Activated T-cell treated with anti-CD3 and anti-CD28 coated beads, Interleukin-2, amount 50 U/mL, for 72 hours (primary cell): Measurements from ENCODE around the gene ZC3H12C. TPM values are rescaled to one million over a fixed set of nuclear protein-coding genes. Genes with fewer than 3 reads are reported as not detected.
A peak's percentile ranks its signal among the peaks of the same experiment; 100 is the strongest.

Source experiments
- ATAC-seq, 2 donors: fragments of 150-1000 bp; cut with Tn5 transposase; replicated peaks in 1 of 2; 2 replicates each; pipeline ENCODE4 v1.10.0; 2021; ENCODE audit warnings: moderate library complexity in 2 of 2, mild to moderate bottlenecking in 1 of 2
- DNase-seq, 2 donors: peaks; one replicate each; pipeline ENCODE4 v3.0.0; 2021 to 2022; ENCODE audit warnings: mixed read lengths in 1 of 2
- H3K27ac Mint-ChIP-seq: one replicate; pipeline ENCODE4 v1.8.0; 2022; ENCODE audit warnings: mild to moderate bottlenecking, moderate library complexity, mixed read lengths
- H3K27me3 Mint-ChIP-seq: one replicate; pipeline ENCODE4 v1.8.0; 2022; ENCODE audit warnings: low read depth, mixed read lengths
- H3K36me3 Mint-ChIP-seq, 2 donors: one replicate each; pipeline ENCODE4 v1.8.0; 2022; ENCODE audit warnings: mixed read lengths in 2 of 2, mild to moderate bottlenecking in 1 of 2; ENCODE audit not compliant: insufficient read depth in 2 of 2
- H3K4me1 Mint-ChIP-seq: one replicate; pipeline ENCODE4 v1.8.0; 2022; ENCODE audit warnings: low read depth, mixed read lengths
- H3K4me3 Mint-ChIP-seq, 2 donors: one replicate each; pipeline ENCODE4 v1.8.0; 2022; ENCODE audit warnings: mild to moderate bottlenecking in 2 of 2, mixed read lengths in 2 of 2, moderate library complexity in 2 of 2
- H3K9me3 Mint-ChIP-seq, 2 donors: one replicate each; pipeline ENCODE4 v1.8.0; 2022; ENCODE audit warnings: mixed read lengths in 2 of 2
- total RNA-seq, 2 donors: library from RNA; stranded (reverse); gene quantifications; one replicate each; pipeline ENCODE4 v1.2.3, GENCODE V29; 2022

The ZC3H12C gene
- total RNA-seq, 2 donors from 2014 or later, result 2.5 to 6.6 TPM

DNA sequence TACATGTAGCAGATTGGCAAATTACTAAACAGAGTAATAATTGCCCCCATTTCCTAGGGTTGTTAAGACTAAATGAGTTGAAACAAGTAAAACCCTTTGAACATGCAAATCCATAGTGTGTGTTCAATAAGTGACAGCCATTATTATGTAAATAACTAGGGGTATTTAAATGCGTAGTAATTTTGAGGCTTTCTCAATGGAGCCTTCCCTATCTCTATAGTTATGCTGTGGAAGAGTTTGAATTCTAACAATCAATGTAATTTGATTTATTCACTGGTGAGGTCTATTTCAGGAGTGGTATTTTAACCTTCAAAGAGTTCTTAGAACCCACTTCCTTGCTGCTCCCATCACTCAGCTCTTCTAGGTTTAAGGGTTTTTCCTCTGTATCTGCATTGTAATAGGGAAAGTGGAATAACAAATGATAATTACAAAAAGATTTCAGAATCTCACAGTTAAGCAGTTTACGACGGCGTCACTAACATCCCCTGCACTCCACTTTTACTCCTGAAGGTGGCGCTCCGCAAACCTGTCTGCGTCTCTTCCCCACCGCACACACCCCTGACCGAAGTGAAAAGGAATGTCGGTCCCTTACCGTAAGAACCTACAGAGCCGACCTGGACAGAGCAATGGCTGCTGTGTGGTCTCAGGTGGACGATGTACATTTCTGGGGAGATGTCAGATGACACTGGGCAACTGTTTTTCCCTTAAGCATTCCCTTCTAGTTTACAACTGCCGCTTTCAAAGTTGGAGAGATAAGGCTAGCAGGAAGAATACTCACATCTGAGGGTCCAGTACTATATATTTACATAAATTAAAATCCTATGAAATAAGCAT, 80.8 kb downstream of the ZC3H12C start:
- Mint-ChIP-seq H3K27ac (no peak overlapping the region), H3K4me3 (peak overlapping the region; percentile 27 to 67), H3K27me3 (peaks cover 14% of the 10 kb centered on the region), H3K36me3 (no peaks in the 10 kb centered on the region), H3K4me1 (peaks cover 8% of the 10 kb centered on the region), H3K9me3 (no peaks in the 10 kb centered on the region)
- peak; percentile 64 to 70 for ATAC-seq
- DNase-seq, result peak; percentile 65 to 68

DNA sequence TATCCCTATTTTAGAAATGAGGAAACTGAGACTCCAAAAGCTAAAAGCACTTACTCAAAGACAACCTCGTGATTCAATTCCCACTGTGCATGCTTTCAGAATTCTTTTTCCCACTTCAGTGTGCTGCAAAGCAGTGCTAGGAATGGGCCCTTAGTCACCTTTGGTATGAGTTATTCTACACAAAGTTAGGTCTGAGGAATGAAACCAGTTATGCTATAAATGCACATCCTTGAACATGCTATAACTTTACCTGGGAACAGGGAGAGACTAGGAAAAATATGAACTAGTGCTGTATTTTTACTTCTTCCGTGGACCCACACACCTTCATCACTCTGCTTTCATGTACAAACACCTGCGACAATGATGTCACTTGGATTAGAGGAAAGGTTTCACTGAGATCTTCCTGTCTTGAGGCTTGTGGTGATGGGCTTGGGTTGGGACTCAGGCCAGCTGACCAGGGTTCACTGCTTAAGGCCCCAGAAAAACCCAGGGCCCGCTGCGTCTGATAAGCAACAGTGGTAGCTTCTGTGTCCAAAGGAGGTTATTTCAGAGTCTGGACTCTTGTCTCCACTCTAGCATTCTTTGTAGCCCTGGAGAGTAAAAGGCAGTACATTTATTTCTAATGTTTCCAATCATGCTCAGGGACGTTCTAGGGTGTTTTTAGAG, 81.6 kb downstream of the ZC3H12C start:
- Mint-ChIP-seq H3K27me3 (peaks cover 14% of the 10 kb centered on the region), H3K4me3 (no peak overlapping the region), H3K27ac (no peak overlapping the region), H3K36me3 (no peaks in the 10 kb centered on the region), H3K9me3 (no peaks in the 10 kb centered on the region), H3K4me1 (peaks cover 8% of the 10 kb centered on the region)
- no peak for ATAC-seq
- no peak for DNase-seq

- Mint-ChIP-seq H3K36me3 (no peaks in the 10 kb centered on the region), H3K27me3 (peaks cover 14% of the 10 kb centered on the region), H3K9me3 (no peaks in the 10 kb centered on the region), H3K4me1 (peaks cover 8% of the 10 kb centered on the region), H3K4me3 (no peak overlapping the region), H3K27ac (no peak overlapping the region)
- ATAC-seq, result no peak
- no peak for DNase-seq
These were observed 83.3 kb downstream of the ZC3H12C start for GRCh38 chr11:110176366-110177085.

DNA sequence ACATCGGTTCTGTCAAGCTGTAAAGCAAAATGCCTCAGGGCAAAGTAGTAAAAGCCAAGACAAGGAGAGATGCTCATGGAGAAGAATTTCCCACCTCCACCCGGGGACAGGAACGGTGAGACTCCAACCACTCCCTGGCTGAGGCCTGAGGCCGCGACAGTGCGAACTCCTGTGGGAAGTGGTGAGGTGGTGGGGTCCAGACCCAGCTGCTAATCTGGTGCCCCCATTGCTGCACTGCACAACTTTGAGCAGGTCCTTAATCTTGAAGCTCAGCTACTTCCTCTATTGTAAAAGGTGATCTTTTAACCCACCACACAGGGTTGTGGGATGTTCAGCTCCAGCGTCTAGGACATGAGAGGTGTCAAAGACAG, 83.9 kb downstream of the ZC3H12C start:
- Mint-ChIP-seq H3K9me3 (no peaks in the 10 kb centered on the region), H3K36me3 (no peaks in the 10 kb centered on the region), H3K27me3 (peaks cover 14% of the 10 kb centered on the region), H3K4me1 (peaks cover 8% of the 10 kb centered on the region), H3K27ac (no peak overlapping the region), H3K4me3 (no peak overlapping the region)
- ATAC-seq (no peak), DNase-seq (no peak)

DNA sequence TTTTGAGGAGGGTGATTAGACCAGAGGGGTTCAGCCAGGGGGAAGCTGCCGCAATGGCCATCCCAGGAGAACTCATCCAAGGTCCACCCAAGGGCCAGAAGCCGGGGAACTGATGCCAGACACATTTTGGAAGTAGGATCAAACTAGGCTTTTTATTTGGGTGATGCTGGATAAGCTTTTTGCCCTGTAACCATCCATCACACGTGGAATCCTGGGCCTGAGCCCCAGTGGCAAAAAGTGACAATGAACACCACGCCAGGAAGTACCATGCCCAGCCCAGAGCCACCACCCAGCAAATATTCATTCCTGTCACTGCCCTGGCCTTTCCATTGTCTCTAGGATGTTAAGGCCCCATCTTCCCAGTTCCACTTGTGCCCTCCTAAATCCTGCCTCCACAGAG, 85.9 kb downstream of the ZC3H12C start:
- DNase-seq (no peak), ATAC-seq (no peak)
- Mint-ChIP-seq H3K27ac (no peak overlapping the region), H3K4me3 (no peak overlapping the region), H3K4me1 (peaks cover 3% of the 10 kb centered on the region), H3K27me3 (peaks cover 3% of the 10 kb centered on the region), H3K9me3 (no peaks in the 10 kb centered on the region), H3K36me3 (no peaks in the 10 kb centered on the region)

DNA sequence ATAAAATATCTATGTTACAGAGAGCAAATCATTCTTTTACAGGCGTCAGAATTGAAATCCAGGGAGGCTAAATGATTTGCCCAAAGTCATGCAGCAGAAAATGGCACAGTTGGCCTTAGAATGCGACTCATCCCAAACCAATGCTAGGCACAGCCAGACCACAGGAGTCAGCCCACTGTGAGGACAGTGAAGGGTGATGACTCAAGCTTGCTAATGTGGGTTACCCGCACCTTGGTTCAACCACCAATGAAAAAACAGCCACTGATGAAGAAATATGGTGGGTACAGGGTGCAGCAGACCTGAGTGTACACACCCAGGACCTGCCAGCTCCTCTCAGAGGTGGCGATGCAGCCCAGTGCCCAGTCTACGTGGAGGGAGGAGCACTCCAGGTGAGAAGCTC, 89.7 kb downstream of the ZC3H12C start:
- Mint-ChIP-seq H3K4me3 (no peak overlapping the region), H3K36me3 (no peaks in the 10 kb centered on the region), H3K4me1 (no peaks in the 10 kb centered on the region), H3K27me3 (no peaks in the 10 kb centered on the region), H3K9me3 (no peaks in the 10 kb centered on the region), H3K27ac (no peak overlapping the region)
- peak; percentile 48 to 72 for ATAC-seq
- peak in 1 of 2 donors; percentile 18 for DNase-seq

DNA sequence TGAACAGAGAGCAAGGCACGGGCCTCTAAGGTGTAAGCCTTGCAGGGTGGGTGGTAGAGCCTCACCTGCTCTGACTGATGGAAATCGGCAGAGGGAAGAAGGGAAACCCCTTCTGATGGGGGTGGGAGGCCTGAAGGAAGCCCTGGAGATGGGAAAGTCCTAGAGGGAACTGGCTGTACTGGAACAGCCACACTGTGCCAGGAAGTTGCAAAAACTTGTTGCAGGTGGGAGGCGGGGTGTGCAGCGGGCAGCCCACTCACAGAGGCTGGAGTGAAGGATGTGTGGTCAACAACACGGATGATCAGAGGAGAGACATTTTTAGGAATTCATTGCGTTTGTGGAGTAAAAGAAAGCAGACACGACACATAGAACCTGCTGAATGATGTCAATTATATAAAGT, 91.3 kb downstream of the ZC3H12C start:
- no peak for DNase-seq
- Mint-ChIP-seq H3K27ac (no peak overlapping the region), H3K36me3 (no peaks in the 10 kb centered on the region), H3K27me3 (no peaks in the 10 kb centered on the region), H3K4me3 (no peak overlapping the region), H3K4me1 (no peaks in the 10 kb centered on the region), H3K9me3 (no peaks in the 10 kb centered on the region)
- no peak for ATAC-seq

DNA sequence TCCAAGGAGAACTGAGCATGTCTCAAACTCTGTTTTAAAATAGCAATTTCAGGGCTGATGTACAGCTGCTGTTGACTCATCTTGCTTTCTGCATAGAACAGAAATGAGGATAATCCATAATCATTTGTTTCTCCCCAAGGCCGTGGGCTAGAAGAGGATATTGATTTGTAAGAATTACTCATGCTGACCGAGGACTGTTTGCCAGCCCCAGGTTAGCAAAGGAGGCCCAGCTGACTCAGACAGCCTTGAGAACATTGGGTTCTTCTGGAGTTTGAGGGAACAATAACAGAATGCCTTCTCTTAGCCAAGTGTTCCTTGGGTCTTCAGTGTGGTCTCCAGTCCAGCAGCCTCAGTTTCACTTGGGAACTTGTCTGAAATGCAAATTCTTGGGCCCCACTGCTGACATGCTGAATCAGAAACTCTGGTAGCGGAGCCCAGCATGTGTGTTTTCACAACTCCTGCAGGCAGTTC, 92.0 kb downstream of the ZC3H12C start:
- Mint-ChIP-seq H3K9me3 (no peaks in the 10 kb centered on the region), H3K27ac (no peak overlapping the region), H3K4me1 (no peaks in the 10 kb centered on the region), H3K36me3 (no peaks in the 10 kb centered on the region), H3K27me3 (no peaks in the 10 kb centered on the region), H3K4me3 (no peak overlapping the region)
- DNase-seq (no peak), ATAC-seq (no peak)

DNA sequence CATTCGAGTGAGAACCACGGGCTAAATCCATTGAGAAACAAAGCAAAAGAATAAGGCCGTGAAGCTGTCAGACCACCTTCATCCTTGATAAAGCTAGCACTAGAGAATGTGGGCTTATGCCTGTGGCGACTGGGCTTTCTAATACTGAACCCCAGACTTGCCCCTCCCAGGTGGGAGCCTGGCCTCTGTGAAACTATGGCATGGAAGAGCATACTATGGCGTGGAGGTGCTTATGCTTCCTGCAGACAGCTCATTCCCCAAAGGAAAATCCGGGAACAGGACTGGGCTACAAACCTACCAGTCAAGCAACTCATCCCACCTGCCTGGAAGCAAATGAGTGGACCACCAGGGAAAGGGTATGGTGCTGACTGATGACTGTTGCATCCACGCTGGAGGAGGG, 92.4 kb downstream of the ZC3H12C start:
- no peaks in the 10 kb centered on the region for H3K9me3 Mint-ChIP-seq
- ATAC-seq, result no peak
- H3K36me3 Mint-ChIP-seq, result no peaks in the 10 kb centered on the region
- H3K4me1 Mint-ChIP-seq, result no peaks in the 10 kb centered on the region
- no peak overlapping the region for H3K27ac Mint-ChIP-seq
- DNase-seq, result no peak
- H3K27me3 Mint-ChIP-seq, result peaks cover 4% of the 10 kb centered on the region
- no peak overlapping the region for H3K4me3 Mint-ChIP-seq

DNA sequence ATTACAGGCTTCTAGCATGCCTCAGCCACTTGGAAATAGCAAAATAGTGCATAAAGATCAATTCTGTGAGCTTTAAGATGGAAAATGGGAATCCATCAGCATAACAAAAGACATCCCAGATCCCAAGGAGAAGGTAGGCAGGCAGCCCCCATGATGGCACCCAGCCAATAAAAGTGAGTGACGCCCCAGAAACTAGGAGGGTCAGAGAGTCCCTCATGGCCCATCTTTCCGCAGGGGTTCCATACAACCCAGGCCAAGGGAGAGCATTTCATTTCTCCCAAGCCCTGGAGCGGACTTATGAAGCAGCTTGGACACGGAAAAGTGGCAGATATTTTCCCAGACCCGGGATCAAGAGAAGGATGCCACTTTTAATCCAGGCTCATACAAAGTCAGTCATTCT, 93.3 kb downstream of the ZC3H12C start:
- no peak overlapping the region for H3K27ac Mint-ChIP-seq
- no peaks in the 10 kb centered on the region for H3K36me3 Mint-ChIP-seq
- H3K4me1 Mint-ChIP-seq, result no peaks in the 10 kb centered on the region
- H3K4me3 Mint-ChIP-seq, result no peak overlapping the region
- DNase-seq (no peak), ATAC-seq (no peak)
- H3K27me3 Mint-ChIP-seq, result peaks cover 9% of the 10 kb centered on the region
- no peaks in the 10 kb centered on the region for H3K9me3 Mint-ChIP-seq

- ATAC-seq, result no peak
- DNase-seq, result no peak
- Mint-ChIP-seq H3K9me3 (no peaks in the 10 kb centered on the region), H3K4me1 (no peaks in the 10 kb centered on the region), H3K4me3 (no peak overlapping the region), H3K27me3 (peaks cover 9% of the 10 kb centered on the region), H3K27ac (no peak overlapping the region), H3K36me3 (no peaks in the 10 kb centered on the region)
These were observed 93.7 kb downstream of the ZC3H12C start for GRCh38 chr11:110186867-110187266.

DNA sequence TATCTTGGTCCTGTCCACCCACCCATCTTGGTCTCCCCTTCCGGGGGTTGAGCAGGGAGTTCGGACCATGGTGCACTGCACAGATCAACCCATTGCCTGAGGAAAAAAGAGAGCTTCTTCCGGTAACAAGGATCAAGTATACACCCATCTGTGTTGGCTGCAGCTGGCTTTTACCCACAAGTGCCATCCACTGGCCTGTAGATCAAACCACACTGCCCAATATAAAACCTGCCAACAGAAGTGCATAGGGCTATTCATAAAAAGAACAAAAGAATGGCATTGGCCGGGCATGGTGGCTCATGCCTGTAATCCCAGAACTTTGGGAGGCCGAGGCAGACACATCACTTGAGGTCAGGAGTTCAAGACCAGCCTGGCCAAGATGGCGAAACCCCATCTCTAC, 94.5 kb downstream of the ZC3H12C start:
- Mint-ChIP-seq H3K4me1 (peaks cover 7% of the 10 kb centered on the region), H3K27me3 (peaks cover 18% of the 10 kb centered on the region), H3K36me3 (no peaks in the 10 kb centered on the region), H3K4me3 (no peak overlapping the region), H3K9me3 (no peaks in the 10 kb centered on the region), H3K27ac (no peak overlapping the region)
- ATAC-seq (no peak), DNase-seq (no peak)

DNA sequence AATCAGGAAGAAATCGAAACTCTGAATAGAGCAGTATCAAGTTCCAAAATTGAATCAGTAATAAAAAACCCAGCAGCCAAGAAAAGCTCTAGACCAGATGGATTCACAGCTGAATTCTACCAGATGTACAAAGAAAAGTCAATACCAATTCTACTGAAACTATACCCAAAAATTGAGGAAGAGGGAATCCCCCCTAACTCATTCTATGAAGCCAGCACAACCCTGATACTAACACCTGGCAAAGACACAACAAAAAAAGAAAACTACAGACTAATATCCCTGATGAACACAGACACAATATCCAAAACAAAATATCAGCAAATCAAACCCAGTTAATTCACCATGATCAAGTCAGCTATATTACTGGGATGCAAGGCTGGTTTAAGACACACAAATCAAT, 97.7 kb downstream of the ZC3H12C start:
- DNase-seq (no peak), ATAC-seq (no peak)
- Mint-ChIP-seq H3K27me3 (peaks cover 34% of the 10 kb centered on the region), H3K27ac (no peak overlapping the region), H3K9me3 (peaks cover 0 to 2% of the 10 kb centered on the region in 2 donors), H3K36me3 (no peaks in the 10 kb centered on the region), H3K4me1 (peaks cover 10% of the 10 kb centered on the region), H3K4me3 (no peak overlapping the region)
